Lower leg skin (tissue), 3 donors: ENCODE measurements around the gene SPATA17.

ENCODE experiments used
- CTCF ChIP-seq, 3 donors: fragments of 450-650 bp; IDR thresholded peaks; one replicate each; pipeline ENCODE4 v1.5.1; 2016; ENCODE audit warnings: antibody characterized with exemption in 3 of 3, mild to moderate bottlenecking in 3 of 3, moderate library complexity in 2 of 3
- POLR2A ChIP-seq, 2 donors: fragments of 450-650 bp; IDR thresholded peaks; one replicate each; pipeline ENCODE4 v1.6.1; 2016 to 2017; ENCODE audit warnings: antibody characterized with exemption in 2 of 2, mild to moderate bottlenecking in 1 of 2, moderate library complexity in 1 of 2

- TF ChIP-seq CTCF (IDR thresholded peaks at IDR 0.05), result no peak
- TF ChIP-seq POLR2A (IDR thresholded peaks at IDR 0.05), result no peak
These were observed 84.5 kb downstream of the SPATA17 start for GRCh38 chr1:217715681-217716080.
